Stimulated activated CD8-positive, alpha-beta memory T cell treated with anti-CD3 and anti-CD28 coated beads, Interleukin-12 subunit alpha, Interleukin-12 subunit beta, amount 100 ng/mL, for 24 hours (primary cell): ENCODE results near the gene CCDC85A.

Experiments used
- DNase-seq: peaks from one replicate; pipeline ENCODE4 v3.0.0-alpha.2; 2020; ENCODE audit errors: extremely low read depth

The CCDC85A gene

DNA sequence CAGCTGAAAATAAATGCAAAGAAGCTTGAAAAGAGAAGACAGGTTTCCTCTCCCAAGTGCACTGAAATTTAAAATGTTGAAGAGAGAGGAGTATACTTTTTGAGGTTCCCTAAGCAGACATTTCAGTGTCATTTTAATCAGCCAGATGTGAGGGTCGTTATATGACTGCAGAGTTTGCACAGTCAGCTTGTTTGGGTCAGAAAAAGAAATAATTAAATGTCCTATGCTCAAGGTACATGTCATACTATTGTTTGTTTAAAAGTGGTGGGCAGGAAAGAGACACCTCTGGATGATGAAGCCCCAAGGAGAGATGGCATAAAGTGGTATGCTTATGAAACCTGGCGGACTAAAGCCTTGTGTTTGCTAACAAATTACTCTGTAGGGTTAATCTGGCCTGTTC lies 55.2 kb downstream of the CCDC85A start:
- DNase-seq = no peak

DNA sequence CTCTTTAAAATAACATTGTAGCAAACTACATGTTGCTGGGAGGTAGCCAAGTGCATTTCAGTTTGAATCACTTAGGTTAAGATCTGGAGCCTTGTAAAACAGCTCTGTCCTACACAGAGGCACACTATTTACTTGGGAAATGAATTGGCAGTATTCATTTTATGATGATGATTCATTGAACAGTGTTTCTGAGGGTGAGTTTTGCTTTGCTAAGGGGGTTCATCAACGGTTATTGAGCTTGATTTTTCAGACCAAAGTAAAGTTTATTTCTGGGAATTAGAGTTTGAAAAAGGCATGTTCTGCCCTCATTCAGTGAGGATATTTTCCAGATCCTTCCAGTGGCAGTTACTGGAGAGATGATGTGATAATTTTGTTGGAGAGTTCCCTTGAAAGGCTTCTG lies 55.6 kb downstream of the CCDC85A start:
- DNase-seq = no peak

DNA sequence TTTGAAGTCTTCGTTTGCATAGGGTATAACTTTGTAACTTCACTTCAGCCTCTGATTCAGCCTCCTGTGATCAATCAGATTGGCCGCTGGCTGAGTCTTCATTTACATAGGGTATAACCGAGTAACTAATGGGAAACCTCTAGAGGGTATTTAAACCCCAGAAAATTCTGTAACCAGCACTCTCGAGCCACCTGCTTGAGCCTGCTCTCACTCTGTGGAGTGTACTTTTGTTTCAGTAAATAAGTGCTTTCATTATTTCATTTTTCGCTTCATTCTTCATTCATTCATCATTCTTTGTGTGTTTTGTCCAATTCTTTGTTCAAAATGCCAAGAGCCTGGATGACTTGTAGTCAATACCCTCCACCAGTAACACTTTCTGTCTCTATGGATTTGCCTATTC lies 56.4 kb downstream of the CCDC85A start:
- DNase-seq = no peak

DNA sequence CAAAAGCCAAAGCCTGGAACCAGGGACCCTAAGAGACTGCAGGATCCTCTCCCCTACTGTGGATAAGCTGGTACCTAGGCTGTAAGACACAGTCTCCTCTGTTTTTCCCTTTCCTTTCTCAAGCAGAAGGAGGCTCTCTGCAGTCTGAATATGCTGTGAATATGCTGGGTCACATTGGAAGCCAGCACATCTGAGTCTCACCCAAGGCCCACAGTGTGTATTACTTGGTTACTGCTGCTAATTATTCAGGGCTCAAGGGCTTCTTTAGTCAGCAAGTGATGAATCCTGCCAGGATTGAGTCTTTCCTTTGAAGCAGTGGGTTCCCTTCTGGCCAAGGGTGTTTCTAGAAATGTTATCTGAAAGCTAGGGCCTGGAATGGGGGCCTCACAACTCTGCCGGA lies 60.7 kb downstream of the CCDC85A start:
- no peak for DNase-seq

DNA sequence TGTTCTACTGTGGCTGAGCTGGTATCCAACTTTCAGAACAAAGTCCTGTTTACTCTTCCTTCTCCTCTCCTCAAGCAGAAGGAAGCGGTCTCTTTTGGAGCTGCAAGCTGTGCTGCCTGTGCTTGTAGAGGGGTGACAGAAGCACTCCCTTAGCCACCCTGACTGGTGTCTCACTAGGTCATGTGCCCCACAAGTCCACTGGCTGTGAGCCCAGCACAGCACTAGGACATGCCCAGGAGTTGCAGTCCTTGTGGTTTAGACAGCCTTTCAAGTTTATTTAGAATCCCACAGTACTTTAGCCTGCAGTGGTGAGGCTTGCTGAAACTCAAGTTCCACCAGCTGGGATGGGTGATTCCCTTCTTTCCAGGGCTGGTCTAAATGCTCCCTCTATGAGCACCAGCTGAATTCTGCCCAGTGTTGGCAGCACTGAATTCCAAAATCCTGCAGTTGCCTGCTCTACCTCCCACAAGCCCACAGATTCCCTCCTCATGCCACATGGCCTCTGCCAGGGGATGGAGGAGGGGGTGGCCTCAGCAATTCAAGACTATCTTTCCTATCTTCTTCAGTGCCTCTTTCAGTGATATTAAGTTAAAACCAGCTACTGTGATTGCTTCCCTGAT lies 61.2 kb downstream of the CCDC85A start:
- no peak for DNase-seq

DNA sequence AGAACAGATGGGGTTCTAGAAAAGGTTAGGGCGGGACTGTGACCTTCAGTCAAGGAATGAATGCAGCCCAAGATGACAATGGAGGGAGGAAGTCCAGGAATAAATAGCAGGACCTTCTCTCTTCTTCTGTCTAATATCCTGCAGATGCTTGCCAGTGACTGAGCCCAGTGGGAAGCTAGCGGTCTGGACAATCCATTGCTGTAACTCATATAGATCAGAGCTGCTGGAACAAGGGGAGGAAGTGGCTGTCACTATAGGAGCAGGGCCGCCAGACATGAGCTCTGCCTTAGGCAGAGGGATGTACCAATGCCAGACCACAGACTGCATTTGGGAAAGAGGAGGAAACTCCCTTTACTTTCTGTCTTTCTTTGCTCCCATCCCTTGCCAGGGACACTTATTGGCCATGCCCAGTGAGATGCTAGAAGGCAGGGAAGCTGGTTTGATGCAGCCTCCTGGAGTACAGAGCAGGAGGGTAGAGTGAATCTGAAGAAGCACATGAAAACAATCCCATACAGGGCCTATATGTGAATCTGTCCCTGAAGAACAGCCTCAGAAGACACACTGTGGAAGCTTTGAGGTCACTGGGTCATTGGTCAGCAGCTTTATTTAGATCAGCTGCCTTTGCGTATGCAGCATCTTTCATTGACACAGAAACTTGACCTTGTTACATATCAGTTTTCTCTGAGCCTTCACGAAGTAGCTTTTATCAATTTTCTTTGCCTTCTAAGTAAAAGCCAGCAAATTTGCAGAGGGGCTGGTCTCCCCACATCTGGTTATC lies 65.4 kb downstream of the CCDC85A start:
- no peak for DNase-seq

DNA sequence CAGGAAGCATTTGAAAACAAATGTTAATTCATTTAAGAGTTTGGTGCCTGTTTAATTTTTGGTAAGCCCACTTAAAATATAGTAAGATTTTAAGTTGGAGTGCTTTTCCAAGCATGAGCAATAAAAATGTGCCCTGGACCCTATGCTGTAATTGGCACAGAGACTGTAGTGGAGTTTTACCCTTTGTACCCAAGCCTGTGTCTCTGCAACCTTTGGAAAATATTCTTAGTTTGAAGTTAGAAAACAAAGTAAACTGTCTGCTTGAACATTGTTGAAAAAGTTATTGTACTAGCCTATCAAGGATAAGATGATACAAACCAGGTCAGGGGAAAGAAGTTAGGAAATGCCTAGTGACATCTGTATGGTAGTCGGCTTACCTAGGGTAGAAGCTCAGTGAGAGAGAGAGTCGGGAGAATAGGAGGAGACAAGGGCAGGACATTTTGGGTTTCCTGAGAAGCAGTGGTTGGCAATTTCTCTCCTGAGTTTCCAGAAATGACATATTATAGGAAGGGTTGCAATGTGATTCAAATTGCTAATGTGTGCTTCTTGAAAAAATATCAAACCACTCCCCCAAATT lies 66.5 kb downstream of the CCDC85A start:
- no peak for DNase-seq

DNA sequence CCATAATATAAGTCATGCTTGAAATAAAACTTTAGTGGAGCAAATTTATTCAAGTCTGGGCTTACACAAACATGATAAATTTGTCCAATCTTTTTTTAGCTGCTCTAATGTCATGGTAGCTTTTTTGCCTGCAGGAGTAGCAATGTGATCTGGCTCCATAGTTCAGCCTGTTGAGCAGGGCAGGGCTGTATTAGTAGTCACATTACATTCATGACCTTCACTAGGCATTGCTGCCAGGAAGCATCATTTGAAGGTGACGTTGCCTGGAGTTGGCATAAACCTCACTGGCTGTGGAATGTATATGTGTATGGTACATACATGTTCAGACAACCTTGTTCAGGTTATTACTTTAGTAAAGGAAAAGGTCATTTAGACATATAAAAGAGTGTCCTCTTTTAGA lies 76.6 kb downstream of the CCDC85A start:
- no peak for DNase-seq

DNA sequence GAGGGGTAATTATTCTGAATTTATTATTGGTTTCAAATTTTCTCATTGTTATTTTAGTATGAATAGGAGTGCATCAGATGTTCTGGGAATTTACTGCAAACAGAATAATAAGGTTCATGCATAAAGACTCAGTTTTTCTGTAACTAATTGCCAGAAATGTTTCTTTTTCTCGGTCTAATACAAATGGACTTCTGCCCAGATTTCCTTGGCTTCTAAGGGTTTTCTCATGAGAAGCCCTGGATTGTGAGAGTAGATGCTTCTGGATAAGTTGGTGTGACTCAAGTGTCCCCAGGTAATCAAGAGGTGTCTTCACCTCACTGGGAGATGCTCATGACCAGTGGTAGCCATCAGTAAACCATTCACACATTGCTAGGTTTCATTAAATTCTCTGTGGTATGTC lies 78.5 kb downstream of the CCDC85A start:
- DNase-seq = no peak

DNA sequence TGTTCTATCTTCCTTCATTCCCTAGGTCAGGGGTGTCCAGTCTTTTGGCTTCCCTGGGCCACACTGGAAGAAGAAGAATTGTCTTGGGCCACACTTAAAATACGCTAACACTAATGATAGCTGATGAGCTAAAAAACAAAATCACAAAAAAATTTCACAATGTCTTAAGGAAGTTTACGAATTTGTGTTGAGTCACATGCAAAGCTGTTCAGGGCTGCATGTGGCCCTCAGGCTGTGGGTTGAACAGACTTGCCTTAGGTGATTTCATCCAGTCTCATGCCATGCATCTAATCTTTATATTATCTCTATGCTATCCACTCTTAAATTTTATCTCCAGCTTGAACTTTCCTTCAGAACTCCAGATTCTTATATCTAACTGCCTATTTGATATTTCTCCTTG lies 80.1 kb downstream of the CCDC85A start:
- no peak for DNase-seq

DNA sequence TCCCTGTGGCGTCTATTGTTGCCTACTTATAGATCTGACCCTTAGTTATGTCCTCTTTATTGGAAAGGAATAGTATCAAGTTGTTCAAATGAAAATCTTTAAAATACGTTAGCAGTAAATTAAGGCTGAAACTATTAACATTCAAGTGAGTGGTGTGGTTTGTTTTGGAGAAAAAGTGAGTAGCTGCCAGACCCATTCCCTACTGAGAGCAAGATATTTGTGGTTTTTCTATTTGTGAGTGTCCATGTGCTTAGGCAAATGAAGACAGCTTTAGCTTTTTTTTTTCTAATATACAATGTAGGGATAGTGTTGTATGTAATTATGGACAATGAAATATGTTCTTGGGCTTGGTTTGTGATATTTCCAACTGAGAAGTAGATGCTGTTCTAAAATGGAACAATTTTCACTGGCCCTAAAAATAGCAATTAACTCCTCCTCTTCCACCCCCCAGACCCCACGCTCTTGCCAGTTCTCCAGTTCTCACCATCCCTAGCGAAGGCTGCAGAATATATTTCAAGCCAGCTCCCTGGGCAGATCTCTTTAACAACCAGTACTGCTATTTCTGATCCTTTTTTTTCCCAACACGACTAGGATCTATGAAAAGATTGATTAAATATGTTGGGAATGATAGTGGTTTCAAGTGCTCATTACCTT lies 83.1 kb downstream of the CCDC85A start:
- no peak for DNase-seq

DNA sequence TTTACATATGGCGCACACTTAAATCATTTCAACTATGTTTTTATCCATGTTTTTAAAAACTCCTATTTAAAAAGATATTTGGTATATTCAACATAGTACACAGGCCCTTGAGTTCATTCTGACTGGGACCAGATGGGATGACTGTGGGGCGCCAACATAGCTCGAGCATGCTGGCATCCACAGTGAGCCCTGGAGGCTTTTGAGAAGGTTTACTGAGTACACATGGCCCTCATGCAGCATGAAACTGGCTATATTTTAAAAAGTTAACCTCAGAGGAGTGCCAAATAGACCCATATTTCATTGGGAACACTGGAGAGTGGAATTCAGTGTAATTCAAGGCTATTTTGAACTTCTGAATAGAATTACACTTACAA lies 83.6 kb downstream of the CCDC85A start:
- DNase-seq = no peak

DNA sequence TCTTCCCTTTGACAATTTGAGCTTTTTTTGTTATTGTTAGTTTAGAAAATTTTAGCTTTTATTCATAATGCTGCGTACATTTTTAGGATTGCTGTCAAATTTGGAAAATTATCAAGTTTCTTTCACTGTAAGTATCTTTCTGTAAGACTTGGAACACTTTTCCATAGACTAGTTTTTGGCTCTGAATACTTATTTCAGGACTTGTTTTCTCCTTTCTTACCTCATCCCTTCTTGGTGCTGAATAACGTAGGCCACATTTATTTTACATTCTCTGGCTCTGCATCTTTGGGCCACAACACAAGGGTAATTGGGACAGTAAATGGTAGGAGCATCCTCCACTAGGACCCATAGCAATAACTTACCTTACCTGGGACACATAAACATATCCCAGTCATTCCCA lies 85.1 kb downstream of the CCDC85A start:
- DNase-seq = no peak

DNA sequence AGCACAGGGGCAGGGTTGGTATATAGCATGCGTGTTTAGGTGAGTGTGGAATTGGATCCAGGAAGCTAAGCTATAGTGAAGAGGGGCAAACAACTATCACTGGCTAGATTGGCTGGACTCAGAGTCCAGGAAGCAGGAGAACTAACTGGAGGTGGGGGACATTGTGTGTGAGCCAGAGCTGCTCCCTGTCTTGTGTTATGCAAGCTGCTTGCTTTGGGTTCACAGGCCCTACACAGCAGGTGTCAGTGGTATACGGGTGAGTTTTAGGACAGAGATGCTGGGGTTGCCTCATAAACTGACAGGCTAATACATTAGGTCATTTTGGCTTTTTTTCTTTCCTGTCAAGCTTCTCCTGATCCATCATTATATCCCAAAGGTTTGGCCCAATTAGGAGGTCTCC lies 87.5 kb downstream of the CCDC85A start:
- DNase-seq = no peak

DNA sequence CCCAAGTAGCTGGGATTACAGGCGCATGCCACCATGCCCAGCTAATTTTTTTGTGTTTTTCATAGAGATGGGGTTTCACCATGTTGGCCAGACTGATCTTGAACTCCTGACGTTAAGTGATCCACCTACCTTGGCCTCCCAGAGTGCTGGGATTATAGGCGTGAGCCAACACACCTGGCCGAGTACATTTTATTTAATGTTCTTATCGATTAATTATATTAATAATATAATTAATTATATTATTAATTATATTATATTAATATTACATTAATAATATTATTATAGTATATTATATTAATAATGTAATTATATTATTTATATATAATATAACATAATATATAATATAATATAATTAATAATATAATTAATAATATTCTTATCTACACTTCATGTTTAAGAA lies 101.4 kb downstream of the CCDC85A start:
- no peak for DNase-seq

DNA sequence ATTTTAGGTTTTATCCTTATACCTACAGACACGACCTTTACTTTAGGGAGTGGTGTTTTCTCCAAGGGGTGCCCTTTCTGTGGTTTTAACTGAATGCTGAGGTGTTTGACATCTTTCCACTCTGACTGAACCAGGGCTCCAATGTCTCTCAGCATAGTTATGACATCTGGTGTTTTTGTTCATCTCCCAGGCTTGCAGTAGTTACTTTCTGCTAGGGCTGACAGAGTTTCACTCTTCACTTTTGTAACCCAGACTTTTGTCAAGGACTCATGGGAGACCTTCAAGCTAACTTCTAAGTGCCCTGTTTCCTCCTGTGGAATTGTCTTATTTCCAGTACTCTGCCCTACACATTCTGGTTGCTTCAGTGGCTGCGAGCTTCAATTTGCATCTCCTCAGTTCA lies 103.1 kb downstream of the CCDC85A start:
- DNase-seq = no peak

DNA sequence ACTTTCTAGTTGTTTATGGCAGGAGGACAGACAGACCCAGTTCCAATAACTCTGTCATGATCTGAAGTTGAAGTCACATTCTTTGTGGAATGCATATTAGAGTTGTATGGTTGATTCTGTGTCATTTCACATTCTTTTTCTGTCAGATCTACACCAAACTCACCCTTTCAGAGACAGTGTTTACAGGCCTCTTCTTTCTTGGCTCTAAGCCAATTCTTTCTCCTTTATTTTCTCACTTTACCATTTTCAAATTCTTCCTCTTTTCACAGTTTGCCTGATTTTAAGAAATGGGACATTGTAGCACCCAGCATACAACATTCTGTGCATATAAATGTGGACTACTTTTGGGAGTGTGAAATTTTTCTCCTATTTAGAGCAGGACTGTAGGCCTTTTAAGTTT lies 103.7 kb downstream of the CCDC85A start:
- no peak for DNase-seq

DNA sequence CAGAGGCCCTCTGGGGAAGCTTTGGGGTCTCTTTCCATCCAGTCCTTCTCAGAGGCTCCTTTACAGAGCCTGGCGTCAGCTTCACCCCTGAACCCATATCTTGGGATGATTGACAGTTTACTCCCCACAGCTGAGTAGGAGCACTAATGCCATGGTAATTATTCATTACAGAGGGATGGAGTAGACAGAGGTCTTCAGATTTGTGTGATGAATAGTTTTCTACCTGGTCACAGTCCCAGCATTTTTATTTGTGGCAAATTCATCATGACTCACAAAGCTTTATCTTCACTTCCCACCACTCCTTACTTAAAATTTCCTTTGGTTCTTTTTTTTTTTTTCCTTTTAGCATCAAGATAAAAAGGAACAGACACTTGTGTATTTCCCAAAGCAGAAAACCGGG lies 104.2 kb downstream of the CCDC85A start:
- no peak for DNase-seq

DNA sequence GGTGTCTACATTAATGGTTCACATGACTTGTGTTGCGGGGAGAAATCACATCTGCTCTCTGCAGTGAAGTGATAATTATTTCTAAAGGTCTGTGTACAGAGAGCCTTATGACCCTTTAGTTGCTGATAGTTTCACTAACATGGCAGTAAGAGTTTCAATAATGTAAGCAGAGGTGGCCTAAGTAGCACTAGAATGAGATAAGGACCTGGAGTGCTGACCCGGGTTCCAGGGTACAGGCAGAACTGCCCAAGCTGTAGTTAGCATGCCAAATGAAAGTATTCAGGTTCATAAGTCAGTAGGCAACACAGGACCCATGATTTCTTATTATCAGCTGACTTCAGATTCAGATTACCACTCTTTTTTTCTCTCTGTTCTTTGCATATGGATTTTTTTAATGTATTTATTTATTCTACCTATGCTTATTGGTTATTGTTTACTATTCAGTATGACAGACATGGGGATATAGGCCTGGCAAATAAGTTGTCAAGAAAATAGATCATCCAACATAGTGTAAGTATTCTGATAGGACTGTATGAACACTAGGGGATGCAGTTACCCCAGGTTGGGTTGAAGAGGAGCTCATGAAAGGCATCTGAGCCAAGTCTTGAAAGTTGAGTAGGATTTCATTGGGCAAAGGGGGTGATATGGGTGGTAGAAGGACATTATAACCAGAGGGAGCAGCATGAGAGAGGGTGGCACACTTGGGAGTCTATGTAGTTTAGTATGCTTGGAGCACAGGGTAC lies 105.2 kb downstream of the CCDC85A start:
- DNase-seq = no peak

DNA sequence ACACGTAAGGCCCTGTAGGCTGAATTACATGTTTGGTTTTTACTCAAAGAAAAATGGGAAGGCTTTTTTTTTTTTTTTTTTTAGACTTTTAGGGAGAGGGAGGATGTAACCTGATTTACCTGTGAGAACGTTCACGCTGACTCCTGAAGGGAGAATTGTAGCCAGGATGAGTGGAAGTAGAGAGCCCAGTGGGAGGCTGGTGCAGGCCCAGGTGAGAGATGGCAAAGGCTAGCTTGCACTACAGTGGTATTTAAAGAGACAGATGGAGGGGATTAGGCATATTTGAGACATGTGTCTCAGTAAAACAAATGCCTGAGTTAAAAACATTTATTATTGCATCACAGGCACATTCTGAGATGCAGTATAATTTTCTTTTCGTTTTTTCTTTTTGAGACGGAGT lies 107.9 kb downstream of the CCDC85A start:
- DNase-seq = no peak

DNA sequence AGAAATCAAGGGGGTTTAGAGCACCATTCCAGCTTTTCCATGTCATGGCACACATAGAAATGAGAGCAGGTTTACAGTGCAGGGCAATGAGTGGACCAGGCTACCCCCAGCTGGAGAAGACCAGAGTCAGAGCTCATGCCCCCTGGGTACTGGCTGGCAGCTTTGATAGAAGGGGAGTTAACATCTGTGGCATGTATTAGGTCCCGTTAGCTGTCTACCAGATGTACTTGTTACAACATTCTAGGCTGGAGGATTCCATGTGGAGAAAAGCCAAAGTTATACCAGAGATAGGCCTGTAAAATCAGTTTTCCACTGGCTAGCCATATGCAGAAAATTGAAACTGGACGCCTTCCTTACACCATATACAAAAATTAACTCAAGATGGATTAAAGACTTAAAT lies 109.2 kb downstream of the CCDC85A start:
- no peak for DNase-seq

DNA sequence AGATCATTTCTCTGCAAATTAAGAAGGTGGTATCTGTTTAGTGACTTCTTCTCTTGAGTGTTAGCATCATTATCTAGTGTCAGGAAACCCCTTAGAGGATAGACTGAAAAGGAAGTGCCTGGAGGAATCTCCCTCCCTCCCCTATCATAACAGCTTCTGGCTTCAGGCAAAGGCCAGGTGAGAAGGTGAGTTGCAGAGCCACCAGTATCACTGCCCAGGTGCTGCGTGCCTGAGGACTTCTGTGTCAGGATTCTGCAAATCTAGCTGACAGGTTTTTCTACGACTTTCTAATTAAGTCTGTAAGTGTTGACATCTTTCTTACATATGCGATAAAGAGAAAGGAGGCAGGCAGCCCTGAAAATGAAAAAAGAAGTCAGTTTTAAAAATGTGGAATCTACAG lies 111.9 kb downstream of the CCDC85A start:
- DNase-seq = no peak
